ENCODE results near the gene WDR17. TPM values are rescaled to one million over a fixed set of nuclear protein-coding genes. Genes with fewer than 3 reads are reported as not detected.

WDR17 gene
- total RNA-seq, 1 experiment from 2014 or later, result 4.4 TPM

- TF ChIP-seq FOXP4 (CRISPR knock-in tag; IDR thresholded peaks at IDR 0.05), result no peak
- no peak for TF ChIP-seq RORB (CRISPR knock-in tag; IDR thresholded peaks at IDR 0.05)
- TF ChIP-seq ZNF232 (CRISPR knock-in tag; IDR thresholded peaks at IDR 0.05), result no peak
- TF ChIP-seq, protein P1, sequence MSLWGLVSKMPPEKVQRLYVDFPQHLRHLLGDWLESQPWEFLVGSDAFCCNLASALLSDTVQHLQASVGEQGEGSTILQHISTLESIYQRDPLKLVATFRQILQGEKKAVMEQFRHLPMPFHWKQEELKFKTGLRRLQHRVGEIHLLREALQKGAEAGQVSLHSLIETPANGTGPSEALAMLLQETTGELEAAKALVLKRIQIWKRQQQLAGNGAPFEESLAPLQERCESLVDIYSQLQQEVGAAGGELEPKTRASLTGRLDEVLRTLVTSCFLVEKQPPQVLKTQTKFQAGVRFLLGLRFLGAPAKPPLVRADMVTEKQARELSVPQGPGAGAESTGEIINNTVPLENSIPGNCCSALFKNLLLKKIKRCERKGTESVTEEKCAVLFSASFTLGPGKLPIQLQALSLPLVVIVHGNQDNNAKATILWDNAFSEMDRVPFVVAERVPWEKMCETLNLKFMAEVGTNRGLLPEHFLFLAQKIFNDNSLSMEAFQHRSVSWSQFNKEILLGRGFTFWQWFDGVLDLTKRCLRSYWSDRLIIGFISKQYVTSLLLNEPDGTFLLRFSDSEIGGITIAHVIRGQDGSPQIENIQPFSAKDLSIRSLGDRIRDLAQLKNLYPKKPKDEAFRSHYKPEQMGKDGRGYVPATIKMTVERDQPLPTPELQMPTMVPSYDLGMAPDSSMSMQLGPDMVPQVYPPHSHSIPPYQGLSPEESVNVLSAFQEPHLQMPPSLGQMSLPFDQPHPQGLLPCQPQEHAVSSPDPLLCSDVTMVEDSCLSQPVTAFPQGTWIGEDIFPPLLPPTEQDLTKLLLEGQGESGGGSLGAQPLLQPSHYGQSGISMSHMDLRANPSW (CRISPR knock-in tag; conservative IDR thresholded peaks at IDR 0.05; ENCODE audit: low read depth), result no peak
- no peak for TF ChIP-seq ZBTB21 (CRISPR knock-in tag; IDR thresholded peaks at IDR 0.05; ENCODE audit: borderline replicate concordance)
- no peak for TF ChIP-seq ZMAT4 (CRISPR knock-in tag; IDR thresholded peaks at IDR 0.05)
- TF ChIP-seq MXD4 (CRISPR knock-in tag; IDR thresholded peaks at IDR 0.05; ENCODE audit: borderline replicate concordance), result no peak
- no peak for TF ChIP-seq NFYB (CRISPR knock-in tag; conservative IDR thresholded peaks at IDR 0.05; ENCODE audit: low read depth)
Observed at GRCh38 chr4:176223561-176223960, 157.9 kb downstream of the WDR17 start (continued).

GRCh38 chr4:176226736-176227135 lies 161.1 kb downstream of the WDR17 start:
- Mint-ChIP-seq H3K4me3 (no peak overlapping the region), H3K27ac (no peak overlapping the region), H3K9me3 (no peaks in the 10 kb centered on the region), H3K36me3 (no peaks in the 10 kb centered on the region), H3K27me3 (ENCODE audit: low read depth) (no peaks in the 10 kb centered on the region), H3K4me1 (peaks cover 8% of the 10 kb centered on the region)
- no peak for ATAC-seq
- CTCF ChIA-PET, result no interaction called here
- DNase-seq (ENCODE audit: low spot score), result no peak
- POLR2A ChIA-PET, result no interaction called here
- TF ChIP-seq, protein P2, sequence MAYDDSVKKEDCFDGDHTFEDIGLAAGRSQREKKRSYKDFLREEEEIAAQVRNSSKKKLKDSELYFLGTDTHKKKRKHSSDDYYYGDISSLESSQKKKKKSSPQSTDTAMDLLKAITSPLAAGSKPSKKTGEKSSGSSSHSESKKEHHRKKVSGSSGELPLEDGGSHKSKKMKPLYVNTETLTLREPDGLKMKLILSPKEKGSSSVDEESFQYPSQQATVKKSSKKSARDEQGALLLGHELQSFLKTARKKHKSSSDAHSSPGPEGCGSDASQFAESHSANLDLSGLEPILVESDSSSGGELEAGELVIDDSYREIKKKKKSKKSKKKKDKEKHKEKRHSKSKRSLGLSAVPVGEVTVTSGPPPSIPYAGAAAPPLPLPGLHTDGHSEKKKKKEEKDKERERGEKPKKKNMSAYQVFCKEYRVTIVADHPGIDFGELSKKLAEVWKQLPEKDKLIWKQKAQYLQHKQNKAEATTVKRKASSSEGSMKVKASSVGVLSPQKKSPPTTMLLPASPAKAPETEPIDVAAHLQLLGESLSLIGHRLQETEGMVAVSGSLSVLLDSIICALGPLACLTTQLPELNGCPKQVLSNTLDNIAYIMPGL (CRISPR knock-in tag; IDR thresholded peaks at IDR 0.05), result no peak
- TF ChIP-seq ZNF671 (CRISPR knock-in tag; IDR thresholded peaks at IDR 0.05), result no peak
- no peak for TF ChIP-seq AFF4 (CRISPR knock-in tag; IDR thresholded peaks at IDR 0.05; ENCODE audit: borderline replicate concordance)
- TF ChIP-seq ZNF512 (CRISPR knock-in tag; IDR thresholded peaks at IDR 0.05; ENCODE audit: borderline replicate concordance), result no peak
- TF ChIP-seq TP53 (CRISPR knock-in tag; IDR thresholded peaks at IDR 0.05), result no peak
- TF ChIP-seq, protein P3, sequence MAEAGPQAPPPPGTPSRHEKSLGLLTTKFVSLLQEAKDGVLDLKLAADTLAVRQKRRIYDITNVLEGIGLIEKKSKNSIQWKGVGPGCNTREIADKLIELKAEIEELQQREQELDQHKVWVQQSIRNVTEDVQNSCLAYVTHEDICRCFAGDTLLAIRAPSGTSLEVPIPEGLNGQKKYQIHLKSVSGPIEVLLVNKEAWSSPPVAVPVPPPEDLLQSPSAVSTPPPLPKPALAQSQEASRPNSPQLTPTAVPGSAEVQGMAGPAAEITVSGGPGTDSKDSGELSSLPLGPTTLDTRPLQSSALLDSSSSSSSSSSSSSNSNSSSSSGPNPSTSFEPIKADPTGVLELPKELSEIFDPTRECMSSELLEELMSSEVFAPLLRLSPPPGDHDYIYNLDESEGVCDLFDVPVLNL (CRISPR knock-in tag; IDR thresholded peaks at IDR 0.05; ENCODE audit: borderline replicate concordance, low read depth), result no peak
- TF ChIP-seq SP1 (CRISPR knock-in tag; conservative IDR thresholded peaks at IDR 0.05), result no peak
- TF ChIP-seq ZNF138 (CRISPR knock-in tag; conservative IDR thresholded peaks at IDR 0.05), result no peak
- TF ChIP-seq, protein P4, sequence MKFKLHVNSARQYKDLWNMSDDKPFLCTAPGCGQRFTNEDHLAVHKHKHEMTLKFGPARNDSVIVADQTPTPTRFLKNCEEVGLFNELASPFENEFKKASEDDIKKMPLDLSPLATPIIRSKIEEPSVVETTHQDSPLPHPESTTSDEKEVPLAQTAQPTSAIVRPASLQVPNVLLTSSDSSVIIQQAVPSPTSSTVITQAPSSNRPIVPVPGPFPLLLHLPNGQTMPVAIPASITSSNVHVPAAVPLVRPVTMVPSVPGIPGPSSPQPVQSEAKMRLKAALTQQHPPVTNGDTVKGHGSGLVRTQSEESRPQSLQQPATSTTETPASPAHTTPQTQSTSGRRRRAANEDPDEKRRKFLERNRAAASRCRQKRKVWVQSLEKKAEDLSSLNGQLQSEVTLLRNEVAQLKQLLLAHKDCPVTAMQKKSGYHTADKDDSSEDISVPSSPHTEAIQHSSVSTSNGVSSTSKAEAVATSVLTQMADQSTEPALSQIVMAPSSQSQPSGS (CRISPR knock-in tag; IDR thresholded peaks at IDR 0.05; ENCODE audit: borderline replicate concordance, low read depth), result no peak
- TF ChIP-seq, protein P5, sequence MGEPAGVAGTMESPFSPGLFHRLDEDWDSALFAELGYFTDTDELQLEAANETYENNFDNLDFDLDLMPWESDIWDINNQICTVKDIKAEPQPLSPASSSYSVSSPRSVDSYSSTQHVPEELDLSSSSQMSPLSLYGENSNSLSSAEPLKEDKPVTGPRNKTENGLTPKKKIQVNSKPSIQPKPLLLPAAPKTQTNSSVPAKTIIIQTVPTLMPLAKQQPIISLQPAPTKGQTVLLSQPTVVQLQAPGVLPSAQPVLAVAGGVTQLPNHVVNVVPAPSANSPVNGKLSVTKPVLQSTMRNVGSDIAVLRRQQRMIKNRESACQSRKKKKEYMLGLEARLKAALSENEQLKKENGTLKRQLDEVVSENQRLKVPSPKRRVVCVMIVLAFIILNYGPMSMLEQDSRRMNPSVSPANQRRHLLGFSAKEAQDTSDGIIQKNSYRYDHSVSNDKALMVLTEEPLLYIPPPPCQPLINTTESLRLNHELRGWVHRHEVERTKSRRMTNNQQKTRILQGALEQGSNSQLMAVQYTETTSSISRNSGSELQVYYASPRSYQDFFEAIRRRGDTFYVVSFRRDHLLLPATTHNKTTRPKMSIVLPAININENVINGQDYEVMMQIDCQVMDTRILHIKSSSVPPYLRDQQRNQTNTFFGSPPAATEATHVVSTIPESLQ (CRISPR knock-in tag; IDR thresholded peaks at IDR 0.05), result no peak
- no peak for TF ChIP-seq ETV6 (CRISPR knock-in tag; IDR thresholded peaks at IDR 0.05)
